ENCODE measurements around the gene KCNE2.

The KCNE2 gene

GRCh38 chr21:34343838-34344381, 19.9 kb upstream of the KCNE2 start:
- H3K27ac Mint-ChIP-seq: no peak overlapping the region
- H3K4me1 Mint-ChIP-seq (ENCODE audit: low read depth): peaks cover 12% of the 10 kb centered on the region
- no peak overlapping the region for H3K4me3 Mint-ChIP-seq
- H3K27me3 Mint-ChIP-seq: no peaks in the 10 kb centered on the region
- no peaks in the 10 kb centered on the region for H3K36me3 Mint-ChIP-seq (ENCODE audit: low read depth)
- no peaks in the 10 kb centered on the region for H3K9me3 Mint-ChIP-seq

- H3K9me3 Mint-ChIP-seq: no peaks in the 10 kb centered on the region
- H3K4me1 Mint-ChIP-seq (ENCODE audit: low read depth): peaks cover 12% of the 10 kb centered on the region
- H3K27ac Mint-ChIP-seq: no peak overlapping the region
- no peak overlapping the region for H3K4me3 Mint-ChIP-seq
- H3K27me3 Mint-ChIP-seq: no peaks in the 10 kb centered on the region
- no peaks in the 10 kb centered on the region for H3K36me3 Mint-ChIP-seq (ENCODE audit: low read depth)
Measured at GRCh38 chr21:34344584-34344983, 19.2 kb upstream of the KCNE2 start.

- H3K36me3 Mint-ChIP-seq (ENCODE audit: low read depth): no peaks in the 10 kb centered on the region
- H3K27ac Mint-ChIP-seq: no peak overlapping the region
Measured at GRCh38 chr21:34345091-34345871, 18.5 kb upstream of the KCNE2 start.

GRCh38 chr21:34345892-34346291, 17.9 kb upstream of the KCNE2 start:
- H3K27me3 Mint-ChIP-seq: no peaks in the 10 kb centered on the region
- H3K4me3 Mint-ChIP-seq: no peak overlapping the region
- H3K4me1 Mint-ChIP-seq (ENCODE audit: low read depth): peaks cover 3% of the 10 kb centered on the region
- H3K27ac Mint-ChIP-seq: no peak overlapping the region
- H3K36me3 Mint-ChIP-seq (ENCODE audit: low read depth): no peaks in the 10 kb centered on the region
- H3K9me3 Mint-ChIP-seq: no peaks in the 10 kb centered on the region

More at GRCh38 chr21:34345091-34345871, 18.5 kb upstream of the KCNE2 start:
- H3K27me3 Mint-ChIP-seq: no peaks in the 10 kb centered on the region
- H3K4me3 Mint-ChIP-seq: no peak overlapping the region
- H3K9me3 Mint-ChIP-seq: no peaks in the 10 kb centered on the region
- H3K4me1 Mint-ChIP-seq (ENCODE audit: low read depth): peaks cover 8% of the 10 kb centered on the region

GRCh38 chr21:34348890-34349519, 14.8 kb upstream of the KCNE2 start:
- Mint-ChIP-seq H3K4me1 (ENCODE audit: low read depth) (peaks cover 3% of the 10 kb centered on the region), H3K9me3 (no peaks in the 10 kb centered on the region), H3K27ac (no peak overlapping the region), H3K36me3 (ENCODE audit: low read depth) (no peaks in the 10 kb centered on the region), H3K4me3 (no peak overlapping the region), H3K27me3 (no peaks in the 10 kb centered on the region)

- Mint-ChIP-seq H3K9me3 (no peaks in the 10 kb centered on the region), H3K36me3 (ENCODE audit: low read depth) (no peaks in the 10 kb centered on the region), H3K27me3 (peaks cover 14% of the 10 kb centered on the region), H3K27ac (no peak overlapping the region), H3K4me1 (ENCODE audit: low read depth) (peaks cover 3% of the 10 kb centered on the region), H3K4me3 (no peak overlapping the region)
Measured at GRCh38 chr21:34351786-34352241, 12.0 kb upstream of the KCNE2 start.

GRCh38 chr21:34352556-34352955, 11.2 kb upstream of the KCNE2 start:
- Mint-ChIP-seq H3K27ac (no peak overlapping the region), H3K4me1 (ENCODE audit: low read depth) (peaks cover 3% of the 10 kb centered on the region), H3K27me3 (peaks cover 14% of the 10 kb centered on the region), H3K4me3 (no peak overlapping the region), H3K9me3 (no peaks in the 10 kb centered on the region), H3K36me3 (ENCODE audit: low read depth) (no peaks in the 10 kb centered on the region)

GRCh38 chr21:34353182-34353581, 10.6 kb upstream of the KCNE2 start:
- Mint-ChIP-seq H3K27me3 (peaks cover 14% of the 10 kb centered on the region), H3K27ac (no peak overlapping the region), H3K9me3 (no peaks in the 10 kb centered on the region), H3K4me3 (no peak overlapping the region), H3K36me3 (ENCODE audit: low read depth) (no peaks in the 10 kb centered on the region), H3K4me1 (ENCODE audit: low read depth) (no peaks in the 10 kb centered on the region)

- no peaks in the 10 kb centered on the region for H3K4me1 Mint-ChIP-seq (ENCODE audit: low read depth)
- no peak overlapping the region for H3K4me3 Mint-ChIP-seq
- H3K27me3 Mint-ChIP-seq: peaks cover 25% of the 10 kb centered on the region
- H3K36me3 Mint-ChIP-seq (ENCODE audit: low read depth): no peaks in the 10 kb centered on the region
- no peak overlapping the region for H3K27ac Mint-ChIP-seq
- peaks cover 3% of the 10 kb centered on the region for H3K9me3 Mint-ChIP-seq
Measured at GRCh38 chr21:34354836-34355235, 9.0 kb upstream of the KCNE2 start.

GRCh38 chr21:34355570-34355969, 8.2 kb upstream of the KCNE2 start:
- Mint-ChIP-seq H3K36me3 (ENCODE audit: low read depth) (no peaks in the 10 kb centered on the region), H3K27me3 (peaks cover 29% of the 10 kb centered on the region), H3K4me1 (ENCODE audit: low read depth) (no peaks in the 10 kb centered on the region), H3K9me3 (peaks cover 3% of the 10 kb centered on the region), H3K27ac (no peak overlapping the region), H3K4me3 (no peak overlapping the region)

- Mint-ChIP-seq H3K36me3 (ENCODE audit: low read depth) (no peaks in the 10 kb centered on the region), H3K27ac (no peak overlapping the region), H3K4me3 (no peak overlapping the region), H3K9me3 (peaks cover 3% of the 10 kb centered on the region), H3K4me1 (ENCODE audit: low read depth) (peaks cover 8% of the 10 kb centered on the region), H3K27me3 (peaks cover 38% of the 10 kb centered on the region)
Measured at GRCh38 chr21:34357889-34358288, 5.9 kb upstream of the KCNE2 start.

GRCh38 chr21:34358866-34359265, 4.9 kb upstream of the KCNE2 start:
- Mint-ChIP-seq H3K27me3 (peaks cover 38% of the 10 kb centered on the region), H3K36me3 (ENCODE audit: low read depth) (no peaks in the 10 kb centered on the region), H3K9me3 (peaks cover 3% of the 10 kb centered on the region), H3K4me1 (ENCODE audit: low read depth) (peaks cover 8% of the 10 kb centered on the region), H3K4me3 (no peak overlapping the region), H3K27ac (no peak overlapping the region)

- Mint-ChIP-seq H3K4me1 (ENCODE audit: low read depth) (peaks cover 8% of the 10 kb centered on the region), H3K27ac (no peak overlapping the region), H3K36me3 (ENCODE audit: low read depth) (no peaks in the 10 kb centered on the region), H3K4me3 (no peak overlapping the region), H3K27me3 (peaks cover 32% of the 10 kb centered on the region), H3K9me3 (peaks cover 3% of the 10 kb centered on the region)
Measured at GRCh38 chr21:34360488-34361241, 3.1 kb upstream of the KCNE2 start.

- Mint-ChIP-seq H3K4me1 (ENCODE audit: low read depth) (peaks cover 8% of the 10 kb centered on the region), H3K36me3 (ENCODE audit: low read depth) (no peaks in the 10 kb centered on the region), H3K27me3 (peaks cover 23% of the 10 kb centered on the region), H3K9me3 (peaks cover 3% of the 10 kb centered on the region), H3K4me3 (no peak overlapping the region), H3K27ac (no peak overlapping the region)
Measured at GRCh38 chr21:34362136-34362444, 1.7 kb upstream of the KCNE2 start.

- no peak overlapping the region for H3K4me3 Mint-ChIP-seq
- H3K27me3 Mint-ChIP-seq: peaks cover 23% of the 10 kb centered on the region
- no peaks in the 10 kb centered on the region for H3K36me3 Mint-ChIP-seq (ENCODE audit: low read depth)
- no peak overlapping the region for H3K27ac Mint-ChIP-seq
- H3K4me1 Mint-ChIP-seq (ENCODE audit: low read depth): peaks cover 8% of the 10 kb centered on the region
- H3K9me3 Mint-ChIP-seq: peaks cover 3% of the 10 kb centered on the region
Measured at GRCh38 chr21:34362670-34363069, 1.1 kb upstream of the KCNE2 start.
